Fibroblast of gingiva (primary cell): Measurements from ENCODE around the gene ZFPM1.
"Not testable (repeated sequence)": the region's sequence is repeated elsewhere in the genome, so short reads cannot be mapped to it uniquely, and the experiment has no call there.

Source experiments
- DNase-seq: peaks from one replicate; pipeline ENCODE4 v3.0.0-alpha.2; 2011; ENCODE audit warnings: low read depth

The ZFPM1 gene

DNA sequence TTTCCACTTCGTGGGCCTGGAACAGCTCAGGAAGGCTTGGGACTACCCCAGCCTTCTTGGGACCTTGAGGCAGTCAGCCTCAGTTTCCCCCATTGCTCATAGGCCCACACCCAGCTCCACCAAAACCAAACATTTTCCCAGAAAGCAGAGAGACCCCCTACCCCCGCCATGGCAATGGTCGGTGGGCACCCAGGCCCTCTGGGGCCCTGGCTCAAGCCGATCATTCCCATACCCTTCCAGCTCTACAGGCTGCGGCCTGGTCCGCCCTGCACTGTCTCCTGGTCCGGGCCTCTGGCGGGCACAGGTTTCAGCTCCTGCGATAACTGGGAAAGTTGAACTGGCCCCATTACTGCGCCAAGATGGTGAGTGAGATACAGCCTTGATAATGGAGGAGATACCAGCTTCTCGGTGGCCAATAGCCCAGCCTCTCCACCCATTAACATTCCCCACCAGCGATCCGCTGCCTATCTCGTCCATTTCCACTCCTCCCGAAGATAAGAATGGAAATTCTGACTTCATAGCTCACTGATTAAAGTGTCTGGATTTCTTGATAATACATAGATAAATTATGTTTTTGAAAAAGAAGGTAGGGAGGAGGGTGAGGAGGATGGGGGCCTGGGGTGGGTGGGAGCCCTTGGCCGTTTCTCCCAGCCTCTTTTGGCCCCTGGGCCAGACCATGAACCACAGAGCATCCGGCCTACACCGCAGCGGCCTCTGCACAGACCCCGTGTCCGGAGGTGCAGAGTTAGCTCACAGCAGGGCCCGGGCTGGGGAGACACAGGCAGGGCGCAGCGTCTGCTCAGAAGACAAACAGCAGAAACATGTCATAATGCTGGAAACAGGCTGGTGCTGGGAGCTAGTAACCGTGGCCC is 11.6 kb downstream of the ZFPM1 start:
- DNase-seq, result no peak

DNA sequence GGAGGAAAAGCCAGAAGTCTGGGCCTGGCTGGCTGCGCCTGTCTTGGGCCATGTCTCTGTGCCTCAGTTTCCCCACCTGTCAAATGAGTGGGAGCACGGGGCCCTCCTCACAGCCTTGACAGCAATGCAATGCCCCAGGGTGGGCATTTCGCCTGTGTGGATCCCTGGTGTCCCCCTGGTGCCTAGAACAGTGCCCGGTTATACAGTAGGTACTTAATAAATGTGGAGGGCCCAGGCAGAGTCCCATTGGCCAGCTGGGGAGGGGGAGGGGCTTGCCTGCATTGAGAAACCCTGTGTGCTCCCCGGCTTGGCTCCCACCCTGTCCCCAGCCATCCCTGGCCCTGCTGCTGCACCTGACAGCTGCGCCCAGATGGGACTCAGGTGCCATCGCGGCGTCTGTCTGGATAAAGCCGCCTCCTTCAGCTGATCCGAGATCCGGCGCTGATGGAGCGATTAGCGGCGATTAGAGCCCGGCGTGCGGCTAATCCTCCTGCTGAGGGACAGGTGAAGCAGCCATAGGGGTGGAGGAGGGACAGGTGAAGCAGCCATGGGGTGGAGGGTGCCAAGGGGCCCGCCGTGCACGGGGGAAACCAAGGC is 12.4 kb downstream of the ZFPM1 start:
- DNase-seq, result no peak

DNA sequence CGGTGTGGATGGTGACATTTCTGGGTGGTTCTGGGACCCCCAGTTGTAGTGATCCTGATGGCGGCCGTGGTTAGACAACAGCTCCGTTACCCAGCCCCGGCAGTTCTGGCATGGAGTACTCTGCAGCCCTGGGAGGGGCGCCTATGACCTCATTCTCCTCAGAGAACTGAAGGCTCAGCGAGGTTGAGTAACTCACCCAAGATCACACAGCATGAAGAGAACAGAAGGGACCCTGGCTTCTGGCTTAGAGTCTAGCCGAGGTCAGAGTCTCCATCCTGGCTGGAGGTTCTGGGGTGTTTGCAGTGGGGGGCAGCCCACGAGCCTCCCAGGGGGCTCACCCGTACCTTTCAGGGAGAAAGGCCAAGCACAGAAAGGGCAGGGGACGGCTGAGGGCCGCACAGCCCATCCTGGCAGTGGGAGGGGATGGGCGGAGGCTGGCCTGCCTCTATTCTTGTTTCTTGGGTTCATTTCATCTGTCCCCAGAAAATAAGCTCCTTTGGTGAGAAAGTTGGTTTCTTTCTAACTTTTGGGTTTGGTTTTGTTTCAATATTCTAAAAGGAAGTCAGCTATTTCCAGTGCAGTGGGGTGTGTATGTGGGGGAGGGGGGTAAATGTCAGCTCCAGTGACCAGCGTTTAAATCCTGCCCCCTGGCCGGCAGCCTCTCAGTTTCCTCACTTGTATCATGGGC is 13.2 kb downstream of the ZFPM1 start:
- DNase-seq, result no peak

DNA sequence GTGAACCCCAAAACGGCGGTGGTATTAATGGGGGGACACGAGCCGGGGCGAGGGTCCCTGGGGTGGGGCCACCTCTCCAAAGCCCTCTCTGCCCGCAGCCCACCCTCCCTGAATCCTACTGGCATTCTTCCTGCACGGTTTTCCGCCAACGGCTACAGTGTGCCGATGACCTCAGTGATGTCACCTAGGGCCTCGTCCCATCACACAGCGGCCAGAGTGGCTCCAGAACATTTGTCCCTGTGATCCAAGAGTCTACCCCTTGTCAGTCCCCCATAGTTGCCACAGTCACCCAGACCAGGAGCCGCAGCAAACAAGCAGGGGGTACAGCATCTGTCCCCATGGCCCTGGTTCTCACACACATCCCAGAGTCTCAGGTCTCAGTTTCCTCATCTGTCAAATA is 13.9 kb downstream of the ZFPM1 start:
- DNase-seq, result no peak

DNA sequence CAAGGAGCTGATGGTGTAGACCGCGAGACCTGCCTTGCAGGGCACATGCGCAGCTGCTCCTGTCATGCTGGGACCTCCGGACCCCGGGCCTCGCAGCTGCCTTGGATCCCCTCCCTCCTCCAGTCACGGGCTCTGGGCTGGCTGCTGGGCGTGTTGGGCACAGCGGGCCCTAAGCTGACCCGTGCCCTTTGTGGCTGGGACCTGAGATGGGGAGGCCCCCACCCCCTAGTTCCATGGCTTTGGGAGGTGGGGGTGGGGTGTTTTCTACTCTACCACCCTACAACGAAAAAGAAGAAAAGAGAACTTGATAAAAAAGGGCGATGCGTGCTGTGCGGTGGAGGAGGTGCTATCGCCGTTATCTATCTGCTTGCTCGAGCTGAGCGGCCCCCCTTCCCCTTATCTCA is 14.5 kb downstream of the ZFPM1 start:
- DNase-seq, result no peak

DNA sequence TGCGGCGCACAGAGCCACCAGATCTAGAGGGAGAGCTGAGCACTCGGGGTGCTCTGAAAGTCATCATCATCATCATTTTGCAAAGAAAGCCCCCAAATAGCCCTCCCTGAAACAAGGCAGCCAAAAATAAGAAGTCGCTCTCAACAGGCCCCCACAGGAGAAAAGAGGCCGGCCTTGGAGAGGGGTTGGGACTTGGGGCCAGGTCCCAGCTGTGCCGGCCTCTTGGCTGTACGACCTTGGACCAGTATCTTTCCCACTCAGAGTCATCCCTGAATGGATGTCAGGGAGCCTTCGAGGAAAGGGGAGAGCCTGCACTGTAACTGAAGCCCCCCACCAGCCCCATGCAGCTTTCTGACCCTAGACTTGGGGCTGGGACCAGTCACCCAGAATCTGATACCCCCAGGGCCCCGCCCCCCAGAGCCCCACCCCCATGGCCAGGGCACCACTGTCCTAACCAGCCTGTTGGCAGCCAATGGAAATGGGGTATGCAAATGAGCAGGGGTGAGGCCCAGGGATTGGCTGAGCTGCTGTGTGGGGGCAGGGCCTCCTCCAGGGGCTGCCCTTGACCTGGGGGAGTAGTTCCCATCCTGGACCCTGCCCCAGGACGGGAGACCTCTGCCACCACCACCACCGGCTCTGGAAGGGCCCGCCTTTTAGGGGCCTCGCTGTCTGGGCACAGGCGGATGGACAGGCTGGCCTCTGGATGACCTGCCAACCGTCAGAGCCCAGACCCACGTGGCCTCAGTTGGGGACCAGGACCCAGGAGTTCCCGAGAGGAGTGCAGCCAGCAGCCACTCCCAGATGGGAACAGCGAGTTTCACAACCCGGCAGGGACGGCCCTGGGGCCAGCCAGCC is 15.4 kb downstream of the ZFPM1 start:
- DNase-seq, result peak; percentile 20

DNA sequence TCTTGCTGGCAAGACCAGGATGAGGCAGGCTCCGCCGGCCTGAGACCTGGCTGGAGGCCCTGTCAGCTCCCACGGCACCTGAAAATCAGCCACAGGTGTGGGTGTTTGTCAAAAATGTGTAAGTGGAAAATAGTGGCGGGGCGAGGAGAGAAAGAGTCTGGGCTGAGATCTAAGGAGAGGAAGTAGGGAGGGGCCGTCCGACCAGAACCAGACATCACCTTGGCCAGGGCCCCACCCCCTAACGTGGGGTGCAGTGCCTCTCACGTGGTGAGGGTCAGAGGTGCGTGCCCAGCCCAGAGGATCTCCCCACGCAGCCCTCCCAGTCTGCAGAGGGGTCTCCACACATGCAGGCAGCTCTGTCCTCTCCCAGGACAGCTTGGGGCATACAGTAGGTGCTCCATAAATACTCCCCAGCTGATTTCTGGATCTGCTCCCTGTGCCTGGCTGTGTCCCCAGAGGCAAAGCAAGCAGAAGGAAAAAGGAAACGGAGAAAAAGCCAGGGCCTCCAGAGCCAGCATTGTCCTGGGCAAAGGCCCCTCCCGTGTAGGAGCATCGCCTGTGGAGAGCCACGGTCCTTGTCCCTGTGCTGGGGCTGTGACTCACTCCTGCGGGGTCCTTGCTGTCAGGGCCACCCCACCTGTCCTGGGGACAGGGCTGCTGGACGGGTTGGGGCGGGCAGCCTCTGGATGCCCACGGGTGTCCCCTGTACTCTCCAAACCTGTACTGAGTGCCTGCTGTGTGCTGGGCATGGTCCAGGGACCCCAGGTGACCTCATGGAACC is 16.7 kb downstream of the ZFPM1 start:
- no peak for DNase-seq

DNA sequence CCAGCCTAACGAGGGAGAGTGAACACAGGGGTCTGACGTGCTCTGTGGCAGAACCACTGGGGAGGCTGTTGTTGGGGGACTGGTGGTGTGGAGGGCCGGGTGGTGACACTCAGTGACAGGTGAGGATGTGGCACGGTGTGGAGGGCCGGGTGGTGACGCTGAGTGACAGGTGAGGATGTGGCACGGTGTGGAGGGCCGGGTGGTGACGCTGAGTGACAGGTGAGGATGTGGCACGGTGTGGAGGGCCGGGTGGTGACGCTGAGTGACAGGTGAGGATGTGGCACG is 17.3 kb downstream of the ZFPM1 start:
- DNase-seq, result not testable (repeated sequence)

DNA sequence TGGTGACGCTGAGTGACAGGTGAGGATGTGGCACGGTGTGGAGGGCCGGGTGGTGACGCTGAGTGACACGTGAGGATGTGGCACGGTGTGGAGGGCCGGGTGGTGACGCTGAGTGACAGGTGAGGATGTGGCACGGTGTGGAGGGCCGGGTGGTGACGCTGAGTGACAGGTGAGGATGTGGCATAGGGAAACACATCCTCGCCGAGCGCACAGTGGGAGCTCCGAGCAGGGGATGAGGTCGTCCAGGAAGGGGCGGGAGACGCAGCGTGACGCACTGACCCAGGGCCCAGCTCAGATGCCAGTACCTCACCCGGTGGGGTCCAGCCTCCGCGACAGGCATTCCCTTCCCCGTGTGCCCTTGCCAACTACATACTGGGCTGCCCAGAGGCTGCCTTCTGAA is 17.6 kb downstream of the ZFPM1 start:
- not testable (repeated sequence) for DNase-seq

DNA sequence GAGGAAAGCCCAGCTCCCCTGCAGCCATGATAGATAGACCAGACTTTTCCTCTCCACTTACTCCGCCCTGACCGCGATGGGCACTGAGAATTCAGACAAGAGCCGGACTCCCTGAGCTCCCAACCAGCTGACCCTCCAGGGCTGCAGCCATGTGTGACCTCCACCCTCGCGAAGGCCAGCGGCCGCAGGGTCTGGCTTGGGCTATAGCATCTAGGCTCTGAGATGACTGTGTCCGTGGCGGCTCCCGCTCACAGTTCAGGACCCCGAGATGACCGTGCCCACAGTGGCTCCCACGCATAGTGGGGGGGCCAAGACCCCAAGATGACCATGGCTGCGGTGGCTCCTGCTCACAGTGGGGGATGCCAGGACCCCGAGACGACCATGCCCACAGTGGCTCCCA is 18.0 kb downstream of the ZFPM1 start:
- DNase-seq, result no peak

DNA sequence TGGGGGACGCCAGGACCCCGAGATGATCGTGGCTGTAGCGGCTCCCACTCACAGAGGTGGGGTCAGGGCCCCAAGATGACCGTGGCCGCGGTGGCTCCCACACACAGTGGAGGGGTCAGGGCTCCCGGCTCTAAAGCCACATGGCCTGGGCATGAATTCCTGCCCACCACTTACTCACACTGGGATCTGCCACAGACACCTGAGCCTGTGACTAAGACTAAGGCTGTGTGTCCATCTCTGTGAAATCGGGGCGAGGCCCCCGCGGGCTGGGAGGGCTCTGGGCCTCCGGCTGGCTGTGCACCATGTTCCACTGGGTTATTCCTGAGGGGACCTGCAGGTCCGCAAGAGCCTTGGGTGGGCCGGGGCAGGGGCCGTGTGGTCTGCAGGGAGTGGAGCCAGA is 18.5 kb downstream of the ZFPM1 start:
- DNase-seq, result no peak

DNA sequence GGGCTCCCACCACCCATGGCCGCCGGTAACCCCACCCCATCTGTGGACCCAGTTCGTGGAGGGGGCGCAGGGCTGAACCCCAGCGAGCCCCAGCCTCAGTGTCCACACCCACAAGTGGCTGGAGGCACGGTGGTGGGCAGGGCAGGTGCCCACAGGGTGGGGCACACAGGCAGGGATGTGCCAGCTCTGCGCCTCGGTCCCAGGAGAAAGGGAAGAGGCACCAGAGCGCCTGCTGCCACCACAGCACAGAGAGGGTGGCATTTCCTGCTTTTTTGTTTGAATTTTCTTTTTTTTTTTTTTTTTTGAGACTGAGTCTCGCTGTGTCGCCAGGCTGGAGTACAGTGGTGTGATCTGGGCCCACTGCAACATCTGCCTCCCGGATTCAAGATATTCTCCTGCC is 19.0 kb downstream of the ZFPM1 start:
- DNase-seq, result no peak

DNA sequence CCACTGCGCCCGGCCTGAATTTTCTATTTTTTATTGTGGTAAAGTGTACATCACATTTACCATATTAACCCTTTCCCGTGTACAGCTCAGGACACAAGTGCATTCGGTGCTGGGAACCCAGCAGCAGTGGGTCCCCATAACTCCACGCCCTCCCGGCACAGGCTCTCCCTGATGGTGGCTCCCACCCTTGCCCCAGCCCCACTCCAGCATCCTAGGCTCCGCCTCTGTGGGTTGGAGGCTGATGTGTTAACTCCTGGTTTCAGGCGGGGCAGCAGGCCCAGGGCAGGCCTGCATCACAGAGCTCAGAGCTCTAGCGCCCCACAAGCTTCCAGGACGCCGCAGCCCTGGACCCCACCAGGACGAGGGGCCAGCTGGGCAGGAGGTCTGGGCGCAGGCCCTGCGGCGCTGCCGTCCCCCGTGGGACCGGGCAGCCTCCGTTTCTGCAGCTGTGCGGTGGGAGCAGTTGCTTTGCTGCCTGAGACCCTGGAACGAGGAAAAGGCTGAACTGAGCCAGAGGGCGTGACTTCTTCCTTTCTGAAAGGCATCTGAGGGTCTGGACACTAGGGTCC is 19.6 kb downstream of the ZFPM1 start:
- DNase-seq, result no peak

DNA sequence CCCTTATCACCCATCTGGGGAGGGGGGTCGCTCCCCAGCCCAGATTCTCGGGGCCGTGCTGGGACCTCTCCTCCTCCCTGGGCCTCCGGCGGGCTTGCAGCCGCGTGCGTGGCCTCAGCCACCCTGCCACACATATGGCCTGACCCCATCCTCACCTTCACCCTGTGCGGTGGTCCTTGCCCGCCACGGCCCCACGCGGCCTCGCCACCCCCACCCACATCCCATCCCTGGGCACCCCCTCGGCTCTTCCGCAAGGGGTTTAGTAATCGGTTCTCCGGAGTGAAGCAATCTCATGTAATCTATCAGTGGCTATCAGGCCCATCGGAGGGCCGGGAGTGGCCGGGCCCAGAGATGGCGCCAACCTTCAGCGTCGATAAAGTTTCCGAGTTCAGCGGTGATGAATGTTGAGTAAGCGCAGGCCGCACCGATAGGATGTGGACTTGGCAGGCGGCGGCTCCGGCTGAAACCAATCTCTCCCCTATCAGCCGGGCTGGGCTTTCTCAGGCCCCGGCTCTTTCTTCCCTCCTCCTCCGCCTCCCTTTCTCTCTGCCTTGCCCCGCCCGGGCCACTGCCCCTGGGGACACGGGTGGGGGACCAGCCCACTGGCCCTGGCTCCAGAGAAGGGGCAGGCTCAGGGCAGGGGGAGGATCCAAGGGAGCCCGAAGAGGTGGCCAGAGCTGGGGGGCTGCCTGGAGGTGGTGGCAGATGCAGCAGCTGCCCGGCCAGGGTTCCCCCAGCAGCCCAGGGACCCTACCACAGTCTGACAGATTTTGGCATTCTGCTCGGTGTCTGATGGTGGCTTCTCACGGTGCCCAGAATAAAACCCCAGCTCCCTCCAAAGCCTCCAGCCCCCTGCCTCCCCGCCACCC is 20.8 kb downstream of the ZFPM1 start:
- no peak for DNase-seq

DNA sequence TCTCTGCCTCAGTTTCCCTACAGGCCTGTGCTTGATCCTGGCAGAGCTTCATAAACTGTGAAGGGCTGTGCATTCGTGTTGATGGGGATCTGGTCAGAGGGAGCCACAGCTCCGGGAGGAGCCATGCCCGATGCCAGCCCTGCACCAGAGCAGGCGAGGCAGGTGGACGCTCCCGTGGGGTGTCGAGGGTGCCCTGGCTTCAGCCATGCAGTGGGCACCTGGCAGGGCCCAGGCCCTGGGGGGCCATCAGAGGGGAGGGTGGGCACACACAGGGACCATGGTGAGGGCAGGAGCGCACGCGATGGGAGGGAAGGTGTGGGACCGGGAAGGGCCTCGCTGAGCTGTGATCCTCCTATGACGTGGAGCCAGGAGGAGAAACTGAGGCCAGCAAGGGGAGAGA is 22.0 kb downstream of the ZFPM1 start:
- DNase-seq, result no peak

DNA sequence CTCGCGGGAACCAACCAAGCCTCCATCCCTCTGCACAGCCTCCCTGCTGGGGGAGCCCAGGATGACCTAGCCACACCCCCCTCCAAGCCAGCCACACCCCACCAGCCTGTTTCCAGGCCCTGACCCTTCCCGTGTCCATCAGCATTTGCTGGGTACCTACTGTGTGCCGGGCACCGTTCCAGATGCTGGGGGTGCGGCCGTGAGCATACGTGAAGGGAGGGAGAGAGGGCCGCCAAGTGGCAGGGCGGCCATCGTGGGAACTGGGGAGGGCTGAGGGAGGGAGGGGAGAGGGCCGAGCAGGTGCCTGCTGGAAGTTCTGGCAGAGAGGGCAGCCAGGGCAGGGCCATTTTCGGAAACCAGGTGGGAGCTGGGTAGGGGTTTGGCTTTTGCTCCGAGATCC is 23.1 kb downstream of the ZFPM1 start:
- no peak for DNase-seq

DNA sequence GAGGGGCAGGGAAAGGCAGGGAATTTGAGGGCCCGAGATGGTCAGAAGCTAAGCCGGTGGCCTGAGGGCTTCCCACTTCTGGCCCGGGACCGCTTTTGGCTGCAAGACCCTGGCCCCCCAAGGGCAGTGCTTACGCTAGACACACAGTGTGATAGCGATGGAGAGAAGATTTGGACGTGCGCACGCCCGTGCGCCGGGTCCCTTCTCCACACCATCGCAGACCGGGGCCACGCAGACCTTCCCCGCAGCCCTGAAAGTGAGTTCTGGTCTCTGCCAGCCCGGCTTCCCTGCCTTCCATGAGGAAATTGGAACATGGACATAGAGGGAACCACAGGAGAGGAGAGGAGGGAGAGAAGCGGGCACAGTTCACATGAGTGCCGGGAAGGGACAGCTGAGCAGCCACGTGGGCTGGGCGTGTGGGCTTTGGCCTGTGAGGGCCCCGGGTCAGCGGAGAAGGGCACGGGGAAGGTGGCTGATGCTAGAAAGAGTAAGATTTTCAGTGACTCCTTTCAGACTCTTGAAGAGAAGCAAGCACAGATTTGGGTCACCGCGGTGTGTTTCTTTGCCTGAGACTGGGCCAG is 23.8 kb downstream of the ZFPM1 start:
- no peak for DNase-seq

DNA sequence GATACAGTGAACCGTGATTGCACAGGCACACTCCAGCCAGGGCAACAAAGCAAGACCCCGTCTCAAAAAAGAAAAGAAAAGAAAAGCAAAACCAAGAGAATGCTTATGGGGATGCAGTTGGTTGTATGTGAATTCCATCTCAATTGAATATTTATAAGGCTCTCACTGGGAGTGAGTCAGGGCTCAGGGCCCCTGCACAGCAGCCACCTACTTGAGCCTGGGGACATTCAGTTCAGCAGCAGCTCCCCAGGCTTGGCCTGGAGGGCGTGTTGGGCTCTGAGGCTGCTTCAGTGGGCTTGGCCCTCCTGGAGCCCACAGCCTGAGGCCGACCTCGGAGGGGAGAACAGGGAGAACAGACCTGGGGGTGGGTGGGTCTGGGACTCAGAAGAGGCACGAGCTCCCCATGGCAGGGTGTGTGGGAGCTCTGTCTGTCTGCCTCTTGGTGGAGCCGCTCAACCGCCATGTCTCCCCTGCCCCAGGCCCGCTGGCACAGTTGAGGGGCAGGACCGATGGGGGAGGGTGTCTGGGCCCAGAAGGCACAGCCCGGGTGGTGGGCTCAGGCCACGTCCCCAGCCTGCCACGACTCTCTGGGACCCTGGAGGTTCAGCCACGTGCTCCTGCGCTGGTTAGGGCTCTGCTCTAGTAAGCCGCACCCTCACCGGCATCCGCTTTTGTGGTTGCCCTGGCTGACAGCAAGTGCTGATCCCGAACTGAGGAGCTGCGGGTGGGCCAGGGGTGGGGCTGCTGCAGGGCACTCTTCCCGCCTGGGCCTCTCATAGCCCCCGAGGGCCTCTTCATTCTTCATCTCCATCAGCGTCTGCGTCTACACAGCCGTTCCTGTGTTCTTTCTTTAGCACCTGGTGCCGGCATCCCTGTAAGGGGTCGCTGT is 24.8 kb downstream of the ZFPM1 start:
- no peak for DNase-seq
